B cell (primary cell): ENCODE data around the gene HIF3A. TPM values are rescaled to one million over a fixed set of nuclear protein-coding genes. Genes with fewer than 3 reads are reported as not detected.

Source experiments
- ATAC-seq: fragments of 200-7000 bp; cut with Tn5 transposase; one replicate; pipeline ENCODE4 v1.10.0; 2021; ENCODE audit warnings: low read depth, mild to moderate bottlenecking, moderate number of reproducible peaks, moderate library complexity
- CTCF ChIA-PET: fragments of 350-600 bp; sonication (Branson Sonifier 250); formaldehyde crosslinking; loops from one replicate; lab custom pipeline; 2021; ENCODE audit warnings: antibody characterized with exemption, inconsistent platforms; lab: Charles Lee
- POLR2A ChIA-PET: fragments of 350-600 bp; sonication (Branson Sonifier 250); formaldehyde crosslinking; loops from one replicate; lab custom pipeline; 2021; ENCODE audit warnings: antibody characterized with exemption; lab: Charles Lee
- DNase-seq: peaks from one replicate; pipeline ENCODE4 v3.0.0; 2013
- H2AFZ ChIP-seq: 2 replicates; pipeline ENCODE4 v1.6.1; 2012; ENCODE audit warnings: mild to moderate bottlenecking, low read depth, low read length; ENCODE audit not compliant: insufficient read depth, poor library complexity, severe bottlenecking
- H3K27ac ChIP-seq, 2 donors: 1 replicate in 1 of 2; 2 replicates in 1 of 2; pipeline ENCODE4 v1.5.1; 2012 to 2013; ENCODE audit warnings: low read length in 2 of 2, mild to moderate bottlenecking in 2 of 2, moderate library complexity in 1 of 2
- H3K27me3 ChIP-seq, 4 experiments: fragments of 200-600 bp in 1 of 4; sonication (generic) in 1 of 4; replicated peaks in 1 of 4; 1 replicate in 2 of 4; 2 replicates in 2 of 4; pipeline versions ENCODE4 v1.6.1 to v1.7.0; 2013 to 2016; ENCODE audit warnings: low read length in 3 of 4, mild to moderate bottlenecking in 2 of 4, mixed read lengths in 1 of 4, moderate library complexity in 1 of 4; ENCODE audit not compliant: insufficient read depth in 4 of 4, control insufficient read depth in 3 of 4; ENCODE audit errors: control extremely low read depth in 1 of 4
- H3K36me3 ChIP-seq, 2 experiments: replicated peaks in 1 of 2; 1 replicate in 1 of 2; 2 replicates in 1 of 2; pipeline versions ENCODE4 v1.6.1 to v1.7.1; 2013; ENCODE audit warnings: low read length in 1 of 2; ENCODE audit not compliant: insufficient read depth in 2 of 2, control insufficient read depth in 1 of 2; ENCODE audit errors: control extremely low read depth in 1 of 2, extremely low read depth in 1 of 2
- H3K4me1 ChIP-seq, 2 donors: fragments of 200-600 bp in 1 of 2; sonication (generic) in 1 of 2; 1 replicate in 1 of 2; 2 replicates in 1 of 2; pipeline versions ENCODE4 v1.5.1 to v1.6.1; 2013 to 2017; ENCODE audit warnings: low read length in 2 of 2; ENCODE audit not compliant: control insufficient read depth in 2 of 2, insufficient read depth in 2 of 2
- H3K4me2 ChIP-seq: replicated peaks from 2 replicates; pipeline ENCODE3; 2012; ENCODE audit warnings: mild to moderate bottlenecking, low read depth, low read length; ENCODE audit not compliant: poor library complexity, severe bottlenecking
- H3K4me3 ChIP-seq, 5 experiments: fragments of 200-600 bp in 1 of 5; sonication (generic) in 1 of 5; 1 replicate in 3 of 5; 2 replicates in 2 of 5; pipeline versions ENCODE4 v1.5.1 to v1.7.0; 2011 to 2016; ENCODE audit warnings: low read length in 4 of 5, mild to moderate bottlenecking in 4 of 5, low read depth in 2 of 5, control low read depth in 1 of 5, moderate library complexity in 1 of 5; ENCODE audit not compliant: insufficient read depth in 1 of 5; ENCODE audit errors: control extremely low read depth in 1 of 5, extremely low read depth in 1 of 5
- H3K79me2 ChIP-seq: fragments of 200-600 bp; sonication (generic); one replicate; pipeline ENCODE4 v1.6.0; 2016; ENCODE audit warnings: low read length; ENCODE audit not compliant: control insufficient read depth, insufficient read depth
- H3K9ac ChIP-seq: fragments of 200-600 bp; sonication (generic); 2 replicates; pipeline ENCODE4 v1.6.1; 2017; ENCODE audit warnings: mild to moderate bottlenecking, low read length, moderate library complexity
- H3K9me3 ChIP-seq, 3 donors: one replicate each; pipeline versions ENCODE4 v1.6.1 to v1.7.1; 2013; ENCODE audit warnings: low read length in 2 of 3; ENCODE audit not compliant: control insufficient read depth in 2 of 3, insufficient read depth in 1 of 3; ENCODE audit errors: control extremely low read depth in 1 of 3
- H4K20me1 ChIP-seq: 2 replicates; pipeline ENCODE4 v1.6.0; 2012; ENCODE audit warnings: mild to moderate bottlenecking, low read length; ENCODE audit not compliant: insufficient read depth, control insufficient read depth, poor library complexity, severe bottlenecking
- H3K27ac Mint-ChIP-seq: one replicate; pipeline ENCODE4 v1.8.0; 2021; ENCODE audit warnings: mixed read lengths
- H3K27me3 Mint-ChIP-seq: one replicate; pipeline ENCODE4 v1.8.0; 2021; ENCODE audit warnings: mixed read lengths
- H3K4me1 Mint-ChIP-seq: one replicate; pipeline ENCODE4 v1.8.0; 2021; ENCODE audit warnings: mixed read lengths
- H3K4me3 Mint-ChIP-seq: one replicate; pipeline ENCODE4 v1.8.0; 2021; ENCODE audit warnings: mixed read lengths
- H3K9me3 Mint-ChIP-seq: one replicate; pipeline ENCODE4 v1.8.0; 2022; ENCODE audit warnings: mixed read lengths; ENCODE audit not compliant: insufficient read depth
- CTCF ChIP-seq: fragments of 200-600 bp; IDR thresholded peaks from one replicate; pipeline ENCODE4 v1.8.0; 2022; ENCODE audit warnings: antibody characterized with exemption, mild to moderate bottlenecking
- EZH2 ChIP-seq: IDR thresholded peaks from 2 replicates; pipeline ENCODE4 v1.6.1; 2012; ENCODE audit warnings: borderline replicate concordance, low read depth, mild to moderate bottlenecking, moderate library complexity, low read length; ENCODE audit not compliant: insufficient read depth, poor library complexity, severe bottlenecking
- WGBS: methylation state at CpG from one replicate; pipeline ENCODE4 v1.1.5; 2013; ENCODE audit warnings: missing lambda C conversion rate; ENCODE audit not compliant: insufficient coverage; 5-methylcytosine and 5-hydroxymethylcytosine counted together
- intact Hi-C: fragments of 100-400 bp; cut with micrococcal nuclease; formaldehyde crosslinking; loops from one replicate; pipeline ENCODE4 v1.10.0; 2022
- polyA plus RNA-seq: library from polyadenylated mRNA; depleted of rRNA; stranded (reverse); fragments of >200 nt; gene quantifications from 2 replicates; pipeline ENCODE4 v1.2.3, GENCODE V29; 2012
- total RNA-seq, 2 donors: library from RNA; stranded (reverse); fragments of 120-200 nt in 1 of 2; gene quantifications; 1 replicate in 1 of 2; 2 replicates in 1 of 2; pipeline versions ENCODE4 v1.2.3 to v1.2.4, GENCODE V29; 2013 to 2022

The HIF3A gene
- total and polyA plus RNA-seq, 2 donors (not counting 1 experiment from before 2014, with no cell fraction given), result not detected

GRCh38 chr19:46324277-46324676 is 27.4 kb downstream of the HIF3A start:
- Histone ChIP-seq H3K4me2 (no peak overlapping the region), H3K9me3 (peaks cover 1 to 29% (median 27%) of the 10 kb centered on the region in 3 donors), H2AFZ (no peak overlapping the region), H3K79me2 (no peaks in the 10 kb centered on the region), H3K4me1 (no peaks in the 10 kb centered on the region), H3K36me3 (no peaks in the 10 kb centered on the region), H3K27me3 (peaks cover 0 to 3% (median 0%) of the 10 kb centered on the region in 4 experiments), H3K9ac (no peak overlapping the region), H3K27ac (no peak overlapping the region), H4K20me1 (no peaks in the 10 kb centered on the region), H3K4me3 (no peak overlapping the region)
- intact Hi-C loops, result no loop called here
- CTCF ChIA-PET, result interaction anchor here (0.9 kb wide), 1 partner anchor 71 kb away, joined by 3 read pairs; no protein-coding TSS in a partner anchor
- no peaks in the 10 kb centered on the region for H3K4me1 Mint-ChIP-seq
- POLR2A ChIA-PET, result no interaction called here
- no peak for ATAC-seq
- 78% methylated on average over 1 of the region's 3 CpGs for WGBS
- no peak for DNase-seq
- peaks cover 22% of the 10 kb centered on the region for H3K9me3 Mint-ChIP-seq
- TF ChIP-seq EZH2, result no peak
- TF ChIP-seq CTCF, result no peak
- no peaks in the 10 kb centered on the region for H3K27me3 Mint-ChIP-seq
- H3K4me3 Mint-ChIP-seq, result no peak overlapping the region
- H3K27ac Mint-ChIP-seq, result no peak overlapping the region

- H3K4me3 Mint-ChIP-seq, result no peak overlapping the region
- CTCF ChIA-PET, result no interaction called here
Measured at GRCh38 chr19:46326608-46327007, 29.8 kb downstream of the HIF3A start.

More at GRCh38 chr19:46326608-46327007, 29.8 kb downstream of the HIF3A start:
- intact Hi-C loops, result no loop called here
- Histone ChIP-seq H3K9ac (no peak overlapping the region), H3K27me3 (peaks cover 0 to 3% (median 0%) of the 10 kb centered on the region in 4 experiments), H3K4me1 (no peaks in the 10 kb centered on the region), H3K36me3 (no peaks in the 10 kb centered on the region), H2AFZ (no peak overlapping the region), H3K27ac (no peak overlapping the region), H3K4me2 (no peak overlapping the region), H3K79me2 (no peaks in the 10 kb centered on the region), H4K20me1 (no peaks in the 10 kb centered on the region), H3K4me3 (no peak overlapping the region), H3K9me3 (peaks cover 1 to 29% (median 26%) of the 10 kb centered on the region in 3 donors)
- DNase-seq, result no peak
- Mint-ChIP-seq H3K4me1 (no peaks in the 10 kb centered on the region), H3K9me3 (peaks cover 27% of the 10 kb centered on the region), H3K27ac (no peak overlapping the region), H3K27me3 (peaks cover 3% of the 10 kb centered on the region)
- POLR2A ChIA-PET, result no interaction called here
- TF ChIP-seq EZH2, result no peak
- TF ChIP-seq CTCF, result no peak
- no peak for ATAC-seq
- no CpG with 5 or more reads among the region's 4 CpGs for WGBS
